GM12874 (cell line): ENCODE measurements around the gene NEK7.

Experiments used
- CTCF ChIP-seq: IDR thresholded peaks from 2 replicates; pipeline ENCODE4 v1.5.1; 2011; ENCODE audit warnings: low read depth, mild to moderate bottlenecking, control low read depth, low read length, moderate library complexity; ENCODE audit not compliant: insufficient read depth

NEK7 gene

GRCh38 chr1:198173832-198174231 is 17.0 kb downstream of the NEK7 start:
- TF ChIP-seq CTCF, result no peak

DNA sequence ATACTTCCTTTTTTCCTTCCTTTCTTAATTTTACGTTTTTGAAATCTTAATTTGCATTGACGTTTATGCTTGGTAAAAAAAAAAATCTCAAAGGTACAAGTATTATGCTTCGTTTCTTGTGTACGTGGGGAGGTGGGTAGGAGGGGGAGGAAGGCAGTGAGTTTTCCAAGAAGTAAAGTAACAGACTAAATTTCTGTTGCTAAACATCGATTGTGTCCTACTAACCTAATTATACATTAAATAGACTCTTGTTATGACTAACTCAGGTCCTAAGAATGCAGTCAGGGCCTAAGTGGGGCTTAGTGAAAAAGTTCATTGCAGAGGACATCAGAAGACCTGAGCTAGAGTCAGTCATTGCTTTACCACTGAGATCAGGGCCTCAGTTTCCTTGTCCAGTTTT is 17.5 kb downstream of the NEK7 start:
- no peak for TF ChIP-seq CTCF

- no peak for TF ChIP-seq CTCF
These were observed 18.8 kb downstream of the NEK7 start for GRCh38 chr1:198175423-198176170.

- no peak for TF ChIP-seq CTCF
These were observed 19.4 kb downstream of the NEK7 start for GRCh38 chr1:198176179-198176578.

GRCh38 chr1:198177546-198177945 is 20.7 kb downstream of the NEK7 start:
- no peak for TF ChIP-seq CTCF

GRCh38 chr1:198178615-198179014 is 21.8 kb downstream of the NEK7 start:
- no peak for TF ChIP-seq CTCF

- no peak for TF ChIP-seq CTCF
These were observed 22.8 kb downstream of the NEK7 start for GRCh38 chr1:198179556-198179981.
